HG02885 (cell line): ENCODE measurements around the gene TAF4.

ENCODE experiments used
- ATAC-seq: cut with Tn5 transposase; IDR thresholded peaks from one replicate; pipeline ENCODE4 v1.9.1; 2021; ENCODE audit warnings: mild to moderate bottlenecking; ENCODE audit not compliant: unreplicated experiment, poor library complexity

The TAF4 gene

GRCh38 chr20:61937963-61938838 is 127.5 kb downstream of the TAF4 start:
- ATAC-seq: no peak

GRCh38 chr20:61937146-61937962 is 128.3 kb downstream of the TAF4 start:
- ATAC-seq: no peak

GRCh38 chr20:61936701-61937131 is 129.0 kb downstream of the TAF4 start:
- ATAC-seq: no peak

- no peak for ATAC-seq
Measured at GRCh38 chr20:61935926-61936700, 129.6 kb downstream of the TAF4 start.

GRCh38 chr20:61934716-61935530 is 130.8 kb downstream of the TAF4 start:
- no peak for ATAC-seq

GRCh38 chr20:61933951-61934715 is 131.5 kb downstream of the TAF4 start:
- ATAC-seq: no peak

- no peak for ATAC-seq
Measured at GRCh38 chr20:61933481-61933950, 132.2 kb downstream of the TAF4 start.

GRCh38 chr20:61932711-61933480 is 132.8 kb downstream of the TAF4 start:
- ATAC-seq: no peak

GRCh38 chr20:61932199-61932592 is 133.5 kb downstream of the TAF4 start:
- ATAC-seq: no peak

- ATAC-seq: no peak
Measured at GRCh38 chr20:61931476-61932198, 134.0 kb downstream of the TAF4 start.

GRCh38 chr20:61930776-61931475 is 134.8 kb downstream of the TAF4 start:
- ATAC-seq: no peak

- ATAC-seq: no peak
Measured at GRCh38 chr20:61929971-61930666, 135.6 kb downstream of the TAF4 start.

- ATAC-seq: no peak
Measured at GRCh38 chr20:61929561-61929960, 136.1 kb downstream of the TAF4 start.

- ATAC-seq: no peak
Measured at GRCh38 chr20:61927826-61928541, 137.7 kb downstream of the TAF4 start.

GRCh38 chr20:61927193-61927825 is 138.4 kb downstream of the TAF4 start:
- no peak for ATAC-seq
